Uterus (tissue), 2 donors: ENCODE results near the gene GATAD2A.

Source experiments
- POLR2A ChIP-seq, 2 donors: fragments of 450-650 bp; IDR thresholded peaks; one replicate each; pipeline ENCODE4 v1.6.1; 2016; ENCODE audit warnings: antibody characterized with exemption in 2 of 2, mild to moderate bottlenecking in 1 of 2, moderate library complexity in 1 of 2
- TF ChIP-seq, protein P1 (sequence below), 4 experiments: fragments of 200-600 bp in 2 of 4; fragments of 450-650 bp in 2 of 4; sonication (generic) in 2 of 4; IDR thresholded peaks; one replicate each; pipeline ENCODE4 v1.5.1; 2016 to 2019; ENCODE audit warnings: antibody characterized with exemption in 4 of 4, mild to moderate bottlenecking in 2 of 4, moderate library complexity in 1 of 4

DNA sequence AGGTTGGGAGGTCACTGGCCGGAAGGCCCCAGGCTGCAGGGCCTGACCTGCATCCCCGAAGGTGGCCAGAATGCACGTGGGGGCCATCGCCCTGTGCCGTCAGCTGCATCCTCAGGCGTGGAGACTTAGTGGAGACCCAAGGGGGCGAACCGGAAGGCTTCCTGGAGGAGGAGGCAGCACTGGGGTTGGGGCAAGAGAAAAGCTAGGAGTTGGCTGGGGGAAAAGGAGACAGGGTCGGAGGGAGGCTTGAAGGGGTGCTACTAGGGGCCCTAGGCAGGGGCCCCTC is 121.8 kb downstream of the GATAD2A start:
- no peak for TF ChIP-seq POLR2A (IDR thresholded peaks at IDR 0.05)
- TF ChIP-seq, protein P1, sequence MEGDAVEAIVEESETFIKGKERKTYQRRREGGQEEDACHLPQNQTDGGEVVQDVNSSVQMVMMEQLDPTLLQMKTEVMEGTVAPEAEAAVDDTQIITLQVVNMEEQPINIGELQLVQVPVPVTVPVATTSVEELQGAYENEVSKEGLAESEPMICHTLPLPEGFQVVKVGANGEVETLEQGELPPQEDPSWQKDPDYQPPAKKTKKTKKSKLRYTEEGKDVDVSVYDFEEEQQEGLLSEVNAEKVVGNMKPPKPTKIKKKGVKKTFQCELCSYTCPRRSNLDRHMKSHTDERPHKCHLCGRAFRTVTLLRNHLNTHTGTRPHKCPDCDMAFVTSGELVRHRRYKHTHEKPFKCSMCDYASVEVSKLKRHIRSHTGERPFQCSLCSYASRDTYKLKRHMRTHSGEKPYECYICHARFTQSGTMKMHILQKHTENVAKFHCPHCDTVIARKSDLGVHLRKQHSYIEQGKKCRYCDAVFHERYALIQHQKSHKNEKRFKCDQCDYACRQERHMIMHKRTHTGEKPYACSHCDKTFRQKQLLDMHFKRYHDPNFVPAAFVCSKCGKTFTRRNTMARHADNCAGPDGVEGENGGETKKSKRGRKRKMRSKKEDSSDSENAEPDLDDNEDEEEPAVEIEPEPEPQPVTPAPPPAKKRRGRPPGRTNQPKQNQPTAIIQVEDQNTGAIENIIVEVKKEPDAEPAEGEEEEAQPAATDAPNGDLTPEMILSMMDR (IDR thresholded peaks at IDR 0.05) = no peak
